ENCODE data around the gene CRNN. TPM values are rescaled to one million over a fixed set of nuclear protein-coding genes. Genes with fewer than 3 reads are reported as not detected.

Gene CRNN
- total and polyA plus RNA-seq, 2 experiments from 2014 or later = not detected

GRCh38 chr1:152372672-152373071 is 41.4 kb downstream of the CRNN start (continued):
- TF ChIP-seq CTCF (conservative IDR thresholded peaks at IDR 0.05; ENCODE audit: low read depth in 2 of 2) (no peak), EZH2phosphoT487 (IDR thresholded peaks at IDR 0.05; ENCODE audit: unreplicated experiment) (no peak), JUNB (IDR thresholded peaks at IDR 0.05; ENCODE audit: unreplicated experiment) (no peak)

GRCh38 chr1:152367436-152367835 is 46.6 kb downstream of the CRNN start:
- Mint-ChIP-seq H3K36me3 (ENCODE audit: low read depth) (peaks cover 3% of the 10 kb centered on the region; the same call in 1 of the 3 replicates), H3K27ac (no peak overlapping the region), H3K4me1 (no peaks in the 10 kb centered on the region), H3K4me3 (no peak overlapping the region), H3K27me3 (ENCODE audit: insufficient read depth, low read depth, poor library complexity) (no peaks in the 10 kb centered on the region), H3K9me3 (peaks cover 14% of the 10 kb centered on the region; the same call in 2 of the 3 replicates)
- Histone ChIP-seq H3F3A (replicated peaks; ENCODE audit: low read depth) (no peaks in the 10 kb centered on the region), H3K4me2 (no peak overlapping the region), H3K4me1 (ENCODE audit: insufficient read depth) (no peaks in the 10 kb centered on the region), H2AFZ (no peak overlapping the region), H3K9me2 (ENCODE audit: insufficient read depth) (no peaks in the 10 kb centered on the region), H4K20me1 (replicated peaks; ENCODE audit: insufficient read depth) (no peaks in the 10 kb centered on the region), H3K27me3 (ENCODE audit: insufficient read depth) (no peaks in the 10 kb centered on the region), H3K79me2 (replicated peaks; ENCODE audit: insufficient read depth) (no peaks in the 10 kb centered on the region), H3K36me3 (ENCODE audit: insufficient read depth) (no peaks in the 10 kb centered on the region), H3K27ac (ENCODE audit: low read depth) (no peak overlapping the region), H3K4me3 (no peak overlapping the region)
- TF ChIP-seq REST (IDR thresholded peaks at IDR 0.05; ENCODE audit: unreplicated experiment) (no peak), ZNF462 (CRISPR knock-in tag; IDR thresholded peaks at IDR 0.05) (no peak), ETS1 (IDR thresholded peaks at IDR 0.05) (no peak), CTCF (conservative IDR thresholded peaks at IDR 0.05; ENCODE audit: low read depth in 2 of 2) (no peak), ZNF331 (CRISPR knock-in tag; IDR thresholded peaks at IDR 0.05; ENCODE audit: low read depth) (no peak), EZH2phosphoT487 (IDR thresholded peaks at IDR 0.05; ENCODE audit: unreplicated experiment) (no peak), CREB1 (CRISPR knock-in tag; IDR thresholded peaks at IDR 0.05; ENCODE audit: low read depth) (no peak), NANOG (IDR thresholded peaks at IDR 0.05; ENCODE audit: borderline replicate concordance) (no peak), POLR2AphosphoS5 (IDR thresholded peaks at IDR 0.05; ENCODE audit: low read depth) (no peak)
- ATAC-seq (no peak), DNase-seq (ENCODE audit: low spot score) (no peak)
